Ramos (cell line): ENCODE data around the gene PNKD.

Experiments used
- in situ Hi-C: fragments of 300-500 bp; cut with MboI; formaldehyde crosslinking; loops from one replicate; pipeline ENCODE4 v1.14.3; 2022; ENCODE audit warnings: low sequenced_read_pairs; ENCODE audit not compliant: unreplicated experiment

Gene PNKD

DNA sequence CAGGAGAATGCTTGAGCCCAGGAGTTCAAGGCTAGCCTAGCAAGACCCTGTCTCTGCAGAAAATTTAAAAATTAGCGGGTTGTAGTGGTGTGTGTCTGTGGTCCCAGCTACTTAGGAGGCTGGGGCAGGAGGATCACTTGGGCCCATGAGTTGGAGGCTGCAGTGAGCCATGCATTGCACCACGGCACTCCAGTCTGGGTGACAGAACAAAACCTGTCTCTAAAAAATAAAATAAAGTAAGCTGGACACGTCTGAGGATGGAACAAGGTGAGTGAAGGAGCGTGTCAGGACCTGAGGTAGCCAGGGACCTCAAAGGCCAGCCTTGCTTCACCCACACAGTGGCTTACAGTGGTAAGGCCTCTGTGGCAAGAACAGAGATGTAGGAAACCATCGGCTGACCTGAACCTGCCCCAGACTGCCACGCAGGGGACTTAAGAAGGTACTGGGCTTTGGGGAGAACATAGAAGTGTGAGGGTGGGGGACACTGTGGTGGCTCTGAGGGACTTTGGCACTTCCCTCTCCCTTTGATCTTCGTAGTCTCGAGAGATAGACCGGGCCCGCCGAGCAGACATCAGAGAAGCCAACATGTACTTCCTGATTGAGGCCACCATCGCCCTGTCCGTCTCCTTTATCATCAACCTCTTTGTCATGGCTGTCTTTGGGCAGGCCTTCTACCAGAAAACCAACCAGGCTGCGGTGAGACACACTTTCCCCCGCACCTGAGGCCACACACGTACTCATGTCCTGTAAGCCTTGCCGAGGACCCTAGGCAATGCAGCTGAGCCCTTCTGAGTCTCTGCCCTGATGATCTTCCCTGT is 119.2 kb downstream of the PNKD start:
- in situ Hi-C loops = no loop called here

- in situ Hi-C loops = no loop called here
These were observed 120.9 kb downstream of the PNKD start for GRCh38 chr2:218391202-218391601.

DNA sequence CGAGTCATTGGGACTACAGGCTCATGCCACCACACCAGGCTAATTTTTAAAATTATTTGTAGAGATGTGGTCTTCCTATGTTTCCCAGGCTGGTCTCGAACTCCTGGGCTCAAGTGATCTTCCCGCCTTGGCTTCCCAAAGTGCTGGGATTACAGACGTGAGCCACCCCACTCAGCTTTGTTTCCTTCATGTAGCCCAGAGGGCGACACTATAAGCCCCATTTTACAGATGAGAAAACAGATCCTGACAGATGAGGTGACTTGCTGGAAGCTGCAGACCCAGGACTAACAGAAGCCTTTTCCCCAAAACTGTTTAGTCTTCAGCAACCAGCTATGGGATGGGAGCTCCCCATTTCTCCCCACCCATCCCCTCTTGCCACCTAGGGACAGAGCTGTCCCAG is 122.1 kb downstream of the PNKD start:
- in situ Hi-C loops = no loop called here

DNA sequence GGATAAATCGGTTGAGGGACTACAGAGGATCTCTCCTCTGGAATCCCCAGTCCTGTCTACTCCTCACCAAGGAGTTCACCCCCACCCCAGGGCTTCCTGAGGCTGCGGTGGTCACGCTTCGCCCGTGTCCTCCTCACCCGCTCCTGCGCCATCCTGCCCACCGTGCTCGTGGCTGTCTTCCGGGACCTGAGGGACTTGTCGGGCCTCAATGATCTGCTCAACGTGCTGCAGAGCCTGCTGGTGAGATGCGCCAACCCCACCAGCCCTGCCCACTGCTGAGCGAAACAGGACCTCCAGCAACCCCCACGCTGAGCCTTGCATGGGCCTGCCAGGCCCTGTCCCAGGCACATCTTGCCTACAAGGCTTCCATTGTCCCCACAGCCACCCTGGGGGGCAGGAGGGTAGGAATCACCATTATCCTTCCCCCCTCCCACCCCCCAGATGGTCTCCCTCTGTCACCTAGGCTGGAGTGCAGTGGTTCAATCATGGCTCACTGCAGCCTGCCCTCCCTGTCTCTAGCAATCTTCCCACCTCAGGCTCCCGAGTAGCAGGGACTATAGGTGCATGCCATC is 122.7 kb downstream of the PNKD start:
- in situ Hi-C loops = no loop called here

DNA sequence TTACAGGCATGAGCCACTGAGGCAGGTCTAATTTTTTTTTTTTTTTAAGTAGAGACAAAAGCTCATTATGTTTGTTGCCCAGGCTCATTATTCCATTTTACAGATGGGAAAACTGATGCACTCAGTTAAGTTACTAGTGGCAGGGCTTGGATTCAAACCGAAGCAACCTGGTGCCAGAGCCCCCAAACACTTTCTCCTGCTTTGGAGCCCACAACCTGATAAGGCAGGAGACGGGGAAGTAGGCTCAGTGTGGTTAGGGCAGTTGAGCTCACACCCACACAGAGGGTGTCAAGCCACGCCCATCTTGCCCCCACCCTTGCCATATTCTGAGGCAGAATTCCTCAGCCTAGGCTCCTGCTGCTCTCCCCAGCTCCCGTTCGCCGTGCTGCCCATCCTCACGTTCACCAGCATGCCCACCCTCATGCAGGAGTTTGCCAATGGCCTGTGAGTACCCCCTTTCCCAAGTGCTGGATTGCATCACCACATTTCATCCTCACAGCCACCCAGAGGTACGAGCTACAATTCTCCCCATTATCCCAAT is 123.5 kb downstream of the PNKD start:
- in situ Hi-C loops = no loop called here

DNA sequence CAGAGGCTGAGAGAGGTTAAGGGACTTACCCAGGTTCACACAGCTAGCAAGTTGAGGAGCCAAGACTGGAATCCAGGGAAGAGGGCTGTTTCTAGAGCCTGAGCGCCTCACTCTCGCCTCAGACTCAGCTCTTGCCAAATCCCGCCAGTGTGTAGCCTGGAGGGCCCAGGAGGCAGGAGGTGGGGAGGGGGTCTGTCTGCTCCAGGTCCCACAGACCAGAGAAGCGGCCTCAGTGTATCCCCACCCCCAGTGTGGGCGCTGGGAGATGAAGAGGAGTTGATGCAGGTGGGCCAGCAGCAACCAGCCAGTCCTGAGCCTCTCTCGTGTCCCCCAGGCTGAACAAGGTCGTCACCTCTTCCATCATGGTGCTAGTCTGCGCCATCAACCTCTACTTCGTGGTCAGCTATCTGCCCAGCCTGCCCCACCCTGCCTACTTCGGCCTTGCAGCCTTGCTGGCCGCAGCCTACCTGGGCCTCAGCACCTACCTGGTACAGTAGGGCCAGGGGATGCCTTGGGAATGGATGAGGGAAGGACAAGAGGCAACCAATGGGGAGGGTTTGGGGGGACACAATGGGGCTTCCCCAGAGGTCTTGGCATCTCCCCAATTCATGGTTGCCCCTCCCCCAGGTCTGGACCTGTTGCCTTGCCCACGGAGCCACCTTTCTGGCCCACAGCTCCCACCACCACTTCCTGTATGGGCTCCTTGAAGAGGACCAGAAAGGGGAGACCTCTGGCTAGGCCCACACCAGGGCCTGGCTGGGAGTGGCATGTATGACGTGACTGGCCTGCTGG is 124.2 kb downstream of the PNKD start:
- in situ Hi-C loops = loop anchor here (5.0 kb wide), 1 partner anchor 97 kb away; no protein-coding TSS in a partner anchor

- in situ Hi-C loops = loop anchor here (5.0 kb wide), 1 partner anchor 98 kb away; no protein-coding TSS in a partner anchor
These were observed 124.7 kb downstream of the PNKD start for GRCh38 chr2:218395090-218395444.

- in situ Hi-C loops = loop anchor here (5.0 kb wide), 1 partner anchor 98 kb away; no protein-coding TSS in a partner anchor
These were observed 125.1 kb downstream of the PNKD start for GRCh38 chr2:218395456-218395825.

DNA sequence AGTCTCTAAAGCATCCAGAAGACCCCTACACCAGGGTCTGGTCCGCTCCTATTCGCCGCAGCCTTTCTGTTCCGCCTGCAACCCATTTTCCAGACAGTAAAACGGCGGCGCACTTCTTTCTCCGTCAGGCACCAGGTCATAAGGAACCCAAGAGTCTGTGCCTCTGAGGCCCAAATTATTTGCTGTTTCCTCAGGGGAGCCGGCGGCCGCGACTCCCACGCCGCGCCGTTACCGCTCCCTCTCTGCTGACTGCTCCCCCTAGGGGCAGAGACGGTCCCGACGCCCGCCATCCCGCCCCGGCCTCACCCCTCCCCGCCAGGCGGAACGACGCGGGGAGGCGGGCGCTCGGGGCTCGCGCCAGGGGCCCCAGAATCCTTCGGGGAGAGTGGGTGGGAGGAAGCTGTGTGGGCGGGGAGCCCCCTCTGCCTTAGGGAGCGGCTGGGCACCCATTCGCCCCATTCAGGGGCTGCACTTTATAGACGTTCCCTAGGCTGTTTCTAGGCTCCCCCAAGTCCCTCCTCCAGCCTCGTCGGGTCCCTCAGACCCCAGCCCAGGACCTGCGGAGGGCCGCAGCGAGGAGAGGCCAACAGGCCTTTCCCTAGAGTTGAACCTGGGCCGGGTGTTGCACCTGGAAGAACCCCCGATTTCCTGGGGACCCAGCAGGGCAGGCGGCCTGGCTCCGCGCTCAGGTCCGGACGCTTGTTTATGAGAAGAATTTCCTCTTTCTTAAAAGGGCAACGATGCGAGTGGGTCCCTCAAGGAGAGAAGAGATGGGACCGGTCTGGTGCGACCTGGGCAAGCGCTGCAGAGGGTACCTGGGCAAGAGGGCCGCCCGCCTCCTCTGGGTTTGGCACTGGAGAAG is 125.7 kb downstream of the PNKD start:
- in situ Hi-C loops = loop anchor here (5.0 kb wide), 1 partner anchor 99 kb away; no protein-coding TSS in a partner anchor
